GM23338 (cell line): ENCODE results near the gene CHST11. TPM values are rescaled to one million over a fixed set of nuclear protein-coding genes. Genes with fewer than 3 reads are reported as not detected.

Experiments used
- ATAC-seq: fragments of 200-7000 bp; cut with Tn5 transposase; 3 replicates; pipeline ENCODE4 v1.9.1; 2020
- DNase-seq: peaks from one replicate; pipeline ENCODE4 v3.0.0-alpha.2; 2015; ENCODE audit warnings: low spot score
- H2AFZ ChIP-seq: fragments of 200-600 bp; sonication (generic); 2 replicates; pipeline ENCODE4 v1.8.0; 2016; ENCODE audit warnings: antibody characterized with exemption, mild to moderate bottlenecking, moderate library complexity
- H3F3A ChIP-seq: fragments of 200-600 bp; sonication (generic); replicated peaks from 2 replicates; pipeline ENCODE4 v1.8.0; 2017; ENCODE audit warnings: antibody characterized with exemption, mixed run types, low read depth
- H3K27ac ChIP-seq: fragments of 200-600 bp; sonication (generic); 2 replicates; pipeline ENCODE4 v1.6.1; 2016; ENCODE audit warnings: low read depth
- H3K27me3 ChIP-seq: fragments of 200-600 bp; sonication (generic); 2 replicates; pipeline ENCODE4 v1.8.0; 2016; ENCODE audit warnings: mild to moderate bottlenecking, mixed run types, moderate library complexity; ENCODE audit not compliant: insufficient read depth
- H3K36me3 ChIP-seq: fragments of 200-600 bp; sonication (generic); 2 replicates; pipeline ENCODE4 v1.8.0; 2016; ENCODE audit warnings: mild to moderate bottlenecking; ENCODE audit not compliant: insufficient read depth
- H3K4me1 ChIP-seq: fragments of 200-600 bp; sonication (generic); 2 replicates; pipeline ENCODE4 v1.8.0; 2016; ENCODE audit warnings: mild to moderate bottlenecking, moderate library complexity; ENCODE audit not compliant: insufficient read depth
- H3K4me2 ChIP-seq: fragments of 200-600 bp; sonication (generic); 2 replicates; pipeline ENCODE4 v1.7.1; 2017; ENCODE audit warnings: mixed run types
- H3K4me3 ChIP-seq: fragments of 200-600 bp; sonication (generic); 2 replicates; pipeline ENCODE4 v1.6.1; 2016; ENCODE audit warnings: mixed run types
- H3K79me2 ChIP-seq: fragments of 200-600 bp; sonication (generic); replicated peaks from 2 replicates; pipeline ENCODE4 v1.8.0; 2017; ENCODE audit warnings: mild to moderate bottlenecking; ENCODE audit not compliant: insufficient read depth
- H3K9me2 ChIP-seq: fragments of 200-600 bp; sonication (generic); 2 replicates; pipeline ENCODE4 v1.8.0; 2017; ENCODE audit not compliant: insufficient read depth
- H4K20me1 ChIP-seq: fragments of 200-600 bp; sonication (generic); replicated peaks from 2 replicates; pipeline ENCODE4 v1.8.0; 2017; ENCODE audit warnings: mild to moderate bottlenecking; ENCODE audit not compliant: insufficient read depth
- H3K27ac Mint-ChIP-seq: 2 replicates; pipeline ENCODE4 v1.8.0; 2020; ENCODE audit warnings: inconsistent platforms, mild to moderate bottlenecking, moderate library complexity, mixed read lengths
- H3K27me3 Mint-ChIP-seq: 3 replicates; pipeline ENCODE4 v1.8.0; 2022; ENCODE audit warnings: low read depth, mild to moderate bottlenecking, moderate library complexity, mixed read lengths, inconsistent platforms; ENCODE audit not compliant: insufficient read depth, poor library complexity
- H3K36me3 Mint-ChIP-seq: 3 replicates; pipeline ENCODE4 v1.8.0; 2021; ENCODE audit warnings: low read depth, mild to moderate bottlenecking, inconsistent platforms, moderate library complexity, mixed read lengths
- H3K4me1 Mint-ChIP-seq: 3 replicates; pipeline ENCODE4 v1.8.0; 2020; ENCODE audit warnings: mild to moderate bottlenecking, inconsistent platforms, mixed read lengths
- H3K4me3 Mint-ChIP-seq: 3 replicates; pipeline ENCODE4 v1.8.0; 2021; ENCODE audit warnings: moderate library complexity, mild to moderate bottlenecking, inconsistent platforms, mixed read lengths
- H3K9me3 Mint-ChIP-seq: 3 replicates; pipeline ENCODE4 v1.8.0; 2020; ENCODE audit warnings: moderate library complexity, mild to moderate bottlenecking, inconsistent platforms, mixed read lengths
- CREB1 ChIP-seq: fragments of 250-450 bp; sonication (Bioruptor Pico); IDR thresholded peaks from 2 replicates; pipeline ENCODE4 v1.5.0; 2020; ENCODE audit warnings: low read depth, mild to moderate bottlenecking, moderate library complexity
- EZH2 ChIP-seq: fragments of 200-600 bp; sonication (generic); IDR thresholded peaks from one replicate; pipeline ENCODE4 v1.8.0; 2017; ENCODE audit warnings: antibody characterized with exemption, mild to moderate bottlenecking, low read depth; ENCODE audit not compliant: unreplicated experiment
- EZH2phosphoT487 ChIP-seq: fragments of 200-600 bp; sonication (generic); IDR thresholded peaks from one replicate; pipeline ENCODE4 v1.8.1; 2018; ENCODE audit warnings: antibody characterized with exemption; ENCODE audit not compliant: unreplicated experiment
- JUNB ChIP-seq: IDR thresholded peaks from one replicate; pipeline ENCODE4 v1.6.1; 2016; ENCODE audit warnings: antibody characterized with exemption; ENCODE audit not compliant: unreplicated experiment
- POLR2AphosphoS5 ChIP-seq: IDR thresholded peaks from 2 replicates; pipeline ENCODE4 v1.6.1; 2016; ENCODE audit warnings: antibody characterized with exemption, low read depth
- STAT1 ChIP-seq: IDR thresholded peaks from one replicate; pipeline ENCODE4 v1.6.1; 2016; ENCODE audit warnings: antibody characterized with exemption; ENCODE audit not compliant: unreplicated experiment
- ZNF114 ChIP-seq: fragments of 250-450 bp; sonication (Bioruptor Pico); IDR thresholded peaks from 2 replicates; pipeline ENCODE4 v1.5.0; 2020; ENCODE audit warnings: mild to moderate bottlenecking, moderate library complexity
- ZNF331 ChIP-seq: fragments of 250-450 bp; sonication (Bioruptor Pico); IDR thresholded peaks from 2 replicates; pipeline ENCODE4 v1.5.0; 2020; ENCODE audit warnings: low read depth, mild to moderate bottlenecking, moderate library complexity
- polyA plus RNA-seq: library from polyadenylated mRNA; unstranded; fragments of >200 nt; fragmentation: Nextera tagmentation; extraction: Ambion mirVana; gene quantifications from 2 replicates; pipeline ENCODE4 v1.2.1, GENCODE V29; 2016
- total RNA-seq: library from RNA; depleted of rRNA; stranded (reverse); fragments of >200 nt; shearing (Covaris generic); gene quantifications from 2 replicates; pipeline ENCODE4 v1.2.3, GENCODE V29; 2014
- TF ChIP-seq, protein P1 (sequence below): IDR thresholded peaks from one replicate; pipeline ENCODE4 v1.6.1; 2018; ENCODE audit warnings: antibody characterized with exemption; ENCODE audit not compliant: unreplicated experiment
- TF ChIP-seq, protein P2 (sequence below), 2 experiments: fragments of 200-600 bp in 1 of 2; sonication (generic) in 1 of 2; conservative IDR thresholded peaks; 2 replicates each; pipeline versions ENCODE4 v1.5.1 to v1.6.1; 2016 to 2017; ENCODE audit warnings: antibody characterized with exemption in 2 of 2, low read depth in 2 of 2, mild to moderate bottlenecking in 2 of 2, moderate library complexity in 1 of 2
- TF ChIP-seq, protein P3 (sequence below): fragments of 250-450 bp; sonication (Bioruptor Pico); IDR thresholded peaks from 2 replicates; pipeline ENCODE4 v1.5.0; 2020; ENCODE audit warnings: mild to moderate bottlenecking, moderate library complexity
- TF ChIP-seq, protein P4 (sequence below): IDR thresholded peaks from 2 replicates; pipeline ENCODE4 v1.6.1; 2016; ENCODE audit warnings: antibody characterized with exemption

Gene CHST11
- total and polyA plus RNA-seq, 2 experiments from 2014 or later, result 7.7 to 25.7 TPM

DNA sequence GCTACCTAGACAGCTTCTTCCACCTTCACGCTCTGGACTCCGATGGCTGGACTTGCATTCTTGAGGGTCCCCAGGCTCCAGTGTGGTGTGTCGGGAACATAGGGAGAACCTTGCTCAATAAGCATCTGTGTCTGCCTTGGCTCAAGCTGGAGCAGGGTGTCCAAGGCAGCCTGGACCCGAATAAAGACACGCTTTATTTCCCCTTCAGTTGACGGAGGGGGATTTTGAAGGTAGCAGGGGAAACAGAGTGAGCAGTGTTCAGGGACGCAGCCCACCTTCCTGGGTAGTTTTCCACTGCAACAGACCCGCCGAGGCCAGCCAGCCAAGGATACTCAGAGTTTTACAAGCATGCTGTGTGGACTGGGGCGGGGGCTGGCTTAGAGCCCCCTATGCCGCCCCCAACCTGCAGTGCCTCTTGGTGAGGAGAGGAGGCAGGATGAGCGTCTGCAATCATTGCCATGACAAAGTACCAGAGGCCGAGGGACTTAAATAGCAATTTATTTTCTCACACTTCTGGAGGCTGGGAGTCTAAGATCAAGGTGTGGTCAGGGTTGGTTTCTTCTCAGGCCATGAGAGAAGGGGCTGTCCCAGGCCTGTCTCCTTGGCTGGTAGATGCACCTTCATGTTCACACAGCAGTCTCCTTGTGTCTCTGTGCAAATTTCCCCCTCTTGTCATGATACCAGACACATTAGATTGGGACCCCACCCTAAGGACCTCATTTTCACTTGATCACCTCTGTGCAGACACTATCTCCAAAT is 201.2 kb downstream of the CHST11 start (continued):
- TF ChIP-seq, protein P1, sequence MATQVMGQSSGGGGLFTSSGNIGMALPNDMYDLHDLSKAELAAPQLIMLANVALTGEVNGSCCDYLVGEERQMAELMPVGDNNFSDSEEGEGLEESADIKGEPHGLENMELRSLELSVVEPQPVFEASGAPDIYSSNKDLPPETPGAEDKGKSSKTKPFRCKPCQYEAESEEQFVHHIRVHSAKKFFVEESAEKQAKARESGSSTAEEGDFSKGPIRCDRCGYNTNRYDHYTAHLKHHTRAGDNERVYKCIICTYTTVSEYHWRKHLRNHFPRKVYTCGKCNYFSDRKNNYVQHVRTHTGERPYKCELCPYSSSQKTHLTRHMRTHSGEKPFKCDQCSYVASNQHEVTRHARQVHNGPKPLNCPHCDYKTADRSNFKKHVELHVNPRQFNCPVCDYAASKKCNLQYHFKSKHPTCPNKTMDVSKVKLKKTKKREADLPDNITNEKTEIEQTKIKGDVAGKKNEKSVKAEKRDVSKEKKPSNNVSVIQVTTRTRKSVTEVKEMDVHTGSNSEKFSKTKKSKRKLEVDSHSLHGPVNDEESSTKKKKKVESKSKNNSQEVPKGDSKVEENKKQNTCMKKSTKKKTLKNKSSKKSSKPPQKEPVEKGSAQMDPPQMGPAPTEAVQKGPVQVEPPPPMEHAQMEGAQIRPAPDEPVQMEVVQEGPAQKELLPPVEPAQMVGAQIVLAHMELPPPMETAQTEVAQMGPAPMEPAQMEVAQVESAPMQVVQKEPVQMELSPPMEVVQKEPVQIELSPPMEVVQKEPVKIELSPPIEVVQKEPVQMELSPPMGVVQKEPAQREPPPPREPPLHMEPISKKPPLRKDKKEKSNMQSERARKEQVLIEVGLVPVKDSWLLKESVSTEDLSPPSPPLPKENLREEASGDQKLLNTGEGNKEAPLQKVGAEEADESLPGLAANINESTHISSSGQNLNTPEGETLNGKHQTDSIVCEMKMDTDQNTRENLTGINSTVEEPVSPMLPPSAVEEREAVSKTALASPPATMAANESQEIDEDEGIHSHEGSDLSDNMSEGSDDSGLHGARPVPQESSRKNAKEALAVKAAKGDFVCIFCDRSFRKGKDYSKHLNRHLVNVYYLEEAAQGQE, result no peak
- TF ChIP-seq EZH2 (no peak), STAT1 (no peak), ZNF114 (CRISPR knock-in tag) (no peak), CREB1 (CRISPR knock-in tag) (no peak), EZH2phosphoT487 (no peak)
- TF ChIP-seq, protein P2, sequence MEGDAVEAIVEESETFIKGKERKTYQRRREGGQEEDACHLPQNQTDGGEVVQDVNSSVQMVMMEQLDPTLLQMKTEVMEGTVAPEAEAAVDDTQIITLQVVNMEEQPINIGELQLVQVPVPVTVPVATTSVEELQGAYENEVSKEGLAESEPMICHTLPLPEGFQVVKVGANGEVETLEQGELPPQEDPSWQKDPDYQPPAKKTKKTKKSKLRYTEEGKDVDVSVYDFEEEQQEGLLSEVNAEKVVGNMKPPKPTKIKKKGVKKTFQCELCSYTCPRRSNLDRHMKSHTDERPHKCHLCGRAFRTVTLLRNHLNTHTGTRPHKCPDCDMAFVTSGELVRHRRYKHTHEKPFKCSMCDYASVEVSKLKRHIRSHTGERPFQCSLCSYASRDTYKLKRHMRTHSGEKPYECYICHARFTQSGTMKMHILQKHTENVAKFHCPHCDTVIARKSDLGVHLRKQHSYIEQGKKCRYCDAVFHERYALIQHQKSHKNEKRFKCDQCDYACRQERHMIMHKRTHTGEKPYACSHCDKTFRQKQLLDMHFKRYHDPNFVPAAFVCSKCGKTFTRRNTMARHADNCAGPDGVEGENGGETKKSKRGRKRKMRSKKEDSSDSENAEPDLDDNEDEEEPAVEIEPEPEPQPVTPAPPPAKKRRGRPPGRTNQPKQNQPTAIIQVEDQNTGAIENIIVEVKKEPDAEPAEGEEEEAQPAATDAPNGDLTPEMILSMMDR (conservative IDR thresholded peaks at IDR 0.05; ENCODE audit: low read depth in 2 of 2), result no peak

DNA sequence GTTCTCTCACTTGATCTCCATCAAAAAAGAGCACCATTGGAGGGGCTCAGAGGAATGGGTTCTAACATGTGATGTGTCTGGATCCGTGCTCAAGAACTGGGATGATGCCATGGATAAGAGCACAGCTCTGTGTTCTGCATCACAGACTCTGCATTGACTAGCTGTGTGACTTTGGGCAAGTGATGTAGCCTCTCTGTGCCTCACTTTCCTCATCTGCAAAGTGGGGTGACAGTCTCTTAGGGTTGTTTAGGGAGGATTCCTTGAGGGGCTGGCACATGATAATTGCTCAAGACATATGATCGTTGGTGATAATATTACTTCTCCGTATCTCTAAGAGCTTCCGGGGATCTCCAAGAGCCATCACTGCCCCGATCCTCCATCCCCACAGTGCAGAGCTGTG is 202.3 kb downstream of the CHST11 start:
- Histone ChIP-seq H3K27me3 (no peaks in the 10 kb centered on the region), H3K27ac (no peak overlapping the region)
- TF ChIP-seq, protein P3, sequence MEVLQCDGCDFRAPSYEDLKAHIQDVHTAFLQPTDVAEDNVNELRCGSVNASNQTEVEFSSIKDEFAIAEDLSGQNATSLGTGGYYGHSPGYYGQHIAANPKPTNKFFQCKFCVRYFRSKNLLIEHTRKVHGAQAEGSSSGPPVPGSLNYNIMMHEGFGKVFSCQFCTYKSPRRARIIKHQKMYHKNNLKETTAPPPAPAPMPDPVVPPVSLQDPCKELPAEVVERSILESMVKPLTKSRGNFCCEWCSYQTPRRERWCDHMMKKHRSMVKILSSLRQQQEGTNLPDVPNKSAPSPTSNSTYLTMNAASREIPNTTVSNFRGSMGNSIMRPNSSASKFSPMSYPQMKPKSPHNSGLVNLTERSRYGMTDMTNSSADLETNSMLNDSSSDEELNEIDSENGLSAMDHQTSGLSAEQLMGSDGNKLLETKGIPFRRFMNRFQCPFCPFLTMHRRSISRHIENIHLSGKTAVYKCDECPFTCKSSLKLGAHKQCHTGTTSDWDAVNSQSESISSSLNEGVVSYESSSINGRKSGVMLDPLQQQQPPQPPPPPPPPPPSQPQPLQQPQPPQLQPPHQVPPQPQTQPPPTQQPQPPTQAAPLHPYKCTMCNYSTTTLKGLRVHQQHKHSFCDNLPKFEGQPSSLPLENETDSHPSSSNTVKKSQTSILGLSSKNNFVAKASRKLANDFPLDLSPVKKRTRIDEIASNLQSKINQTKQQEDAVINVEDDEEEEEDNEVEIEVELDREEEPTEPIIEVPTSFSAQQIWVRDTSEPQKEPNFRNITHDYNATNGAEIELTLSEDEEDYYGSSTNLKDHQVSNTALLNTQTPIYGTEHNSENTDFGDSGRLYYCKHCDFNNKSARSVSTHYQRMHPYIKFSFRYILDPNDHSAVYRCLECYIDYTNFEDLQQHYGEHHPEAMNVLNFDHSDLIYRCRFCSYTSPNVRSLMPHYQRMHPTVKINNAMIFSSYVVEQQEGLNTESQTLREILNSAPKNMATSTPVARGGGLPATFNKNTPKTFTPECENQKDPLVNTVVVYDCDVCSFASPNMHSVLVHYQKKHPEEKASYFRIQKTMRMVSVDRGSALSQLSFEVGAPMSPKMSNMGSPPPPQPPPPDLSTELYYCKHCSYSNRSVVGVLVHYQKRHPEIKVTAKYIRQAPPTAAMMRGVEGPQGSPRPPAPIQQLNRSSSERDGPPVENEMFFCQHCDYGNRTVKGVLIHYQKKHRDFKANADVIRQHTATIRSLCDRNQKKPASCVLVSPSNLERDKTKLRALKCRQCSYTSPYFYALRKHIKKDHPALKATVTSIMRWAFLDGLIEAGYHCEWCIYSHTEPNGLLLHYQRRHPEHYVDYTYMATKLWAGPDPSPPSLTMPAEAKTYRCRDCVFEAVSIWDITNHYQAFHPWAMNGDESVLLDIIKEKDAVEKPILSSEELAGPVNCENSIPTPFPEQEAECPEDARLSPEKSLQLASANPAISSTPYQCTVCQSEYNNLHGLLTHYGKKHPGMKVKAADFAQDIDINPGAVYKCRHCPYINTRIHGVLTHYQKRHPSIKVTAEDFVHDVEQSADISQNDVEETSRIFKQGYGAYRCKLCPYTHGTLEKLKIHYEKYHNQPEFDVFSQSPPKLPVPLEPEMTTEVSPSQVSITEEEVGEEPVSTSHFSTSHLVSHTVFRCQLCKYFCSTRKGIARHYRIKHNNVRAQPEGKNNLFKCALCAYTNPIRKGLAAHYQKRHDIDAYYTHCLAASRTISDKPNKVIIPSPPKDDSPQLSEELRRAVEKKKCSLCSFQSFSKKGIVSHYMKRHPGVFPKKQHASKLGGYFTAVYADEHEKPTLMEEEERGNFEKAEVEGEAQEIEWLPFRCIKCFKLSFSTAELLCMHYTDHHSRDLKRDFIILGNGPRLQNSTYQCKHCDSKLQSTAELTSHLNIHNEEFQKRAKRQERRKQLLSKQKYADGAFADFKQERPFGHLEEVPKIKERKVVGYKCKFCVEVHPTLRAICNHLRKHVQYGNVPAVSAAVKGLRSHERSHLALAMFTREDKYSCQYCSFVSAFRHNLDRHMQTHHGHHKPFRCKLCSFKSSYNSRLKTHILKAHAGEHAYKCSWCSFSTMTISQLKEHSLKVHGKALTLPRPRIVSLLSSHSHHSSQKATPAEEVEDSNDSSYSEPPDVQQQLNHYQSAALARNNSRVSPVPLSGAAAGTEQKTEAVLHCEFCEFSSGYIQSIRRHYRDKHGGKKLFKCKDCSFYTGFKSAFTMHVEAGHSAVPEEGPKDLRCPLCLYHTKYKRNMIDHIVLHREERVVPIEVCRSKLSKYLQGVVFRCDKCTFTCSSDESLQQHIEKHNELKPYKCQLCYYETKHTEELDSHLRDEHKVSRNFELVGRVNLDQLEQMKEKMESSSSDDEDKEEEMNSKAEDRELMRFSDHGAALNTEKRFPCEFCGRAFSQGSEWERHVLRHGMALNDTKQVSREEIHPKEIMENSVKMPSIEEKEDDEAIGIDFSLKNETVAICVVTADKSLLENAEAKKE, result no peak
- TF ChIP-seq ZNF114 (CRISPR knock-in tag), result no peak
- TF ChIP-seq CREB1 (CRISPR knock-in tag), result no peak
- TF ChIP-seq, protein P4, sequence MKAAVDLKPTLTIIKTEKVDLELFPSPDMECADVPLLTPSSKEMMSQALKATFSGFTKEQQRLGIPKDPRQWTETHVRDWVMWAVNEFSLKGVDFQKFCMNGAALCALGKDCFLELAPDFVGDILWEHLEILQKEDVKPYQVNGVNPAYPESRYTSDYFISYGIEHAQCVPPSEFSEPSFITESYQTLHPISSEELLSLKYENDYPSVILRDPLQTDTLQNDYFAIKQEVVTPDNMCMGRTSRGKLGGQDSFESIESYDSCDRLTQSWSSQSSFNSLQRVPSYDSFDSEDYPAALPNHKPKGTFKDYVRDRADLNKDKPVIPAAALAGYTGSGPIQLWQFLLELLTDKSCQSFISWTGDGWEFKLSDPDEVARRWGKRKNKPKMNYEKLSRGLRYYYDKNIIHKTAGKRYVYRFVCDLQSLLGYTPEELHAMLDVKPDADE, result no peak
- no peak for TF ChIP-seq ZNF331 (CRISPR knock-in tag)
- no peak for TF ChIP-seq EZH2
- no peak for TF ChIP-seq JUNB
- TF ChIP-seq EZH2phosphoT487, result no peak
- TF ChIP-seq POLR2AphosphoS5, result no peak

More for the DNA sequence above, 202.3 kb downstream of the CHST11 start:
- H3K27ac Mint-ChIP-seq, result no peak overlapping the region
- no peak overlapping the region for H3K4me3 Mint-ChIP-seq
- no peaks in the 10 kb centered on the region for H3K9me3 Mint-ChIP-seq
- Histone ChIP-seq H3K4me3 (no peak overlapping the region), H3K4me2 (no peak overlapping the region), H3K36me3 (no peaks in the 10 kb centered on the region), H3K79me2 (no peaks in the 10 kb centered on the region), H3K4me1 (peaks cover 15% of the 10 kb centered on the region; the same call in 1 of the 2 replicates), H3K9me2 (no peaks in the 10 kb centered on the region), H2AFZ (no peak overlapping the region), H4K20me1 (0 out of 2 replicates have a peak, but pooled peaks cover 3% of the 10 kb centered on the region), H3F3A (no peaks in the 10 kb centered on the region)
- ATAC-seq (no peak), DNase-seq (no peak)
- H3K27me3 Mint-ChIP-seq, result peaks cover 9% of the 10 kb centered on the region
- no peaks in the 10 kb centered on the region for H3K36me3 Mint-ChIP-seq
- peaks cover 40% of the 10 kb centered on the region for H3K4me1 Mint-ChIP-seq
